HEK293 (cell line): ENCODE data around the gene PPARD.

Experiments
- CTCF ChIP-seq: fragments of 450-650 bp; formaldehyde crosslinking; IDR thresholded peaks from 2 replicates; pipeline ENCODE4 v1.5.1; 2016; ENCODE audit warnings: missing biosample characterization, missing genetic modification characterization
- MZF1 ChIP-seq: fragments of 450-650 bp; formaldehyde crosslinking; IDR thresholded peaks from 2 replicates; pipeline ENCODE4 v1.5.1; 2017; ENCODE audit warnings: missing biosample characterization, missing genetic modification characterization, borderline replicate concordance
- ZNF423 ChIP-seq: fragments of 450-650 bp; formaldehyde crosslinking; IDR thresholded peaks from 2 replicates; pipeline ENCODE4 v1.5.1; 2016; ENCODE audit warnings: missing biosample characterization, missing genetic modification characterization
- ZNF664 ChIP-seq: fragments of 450-650 bp; formaldehyde crosslinking; IDR thresholded peaks from 2 replicates; pipeline ENCODE4 v1.5.1; 2016; ENCODE audit warnings: missing biosample characterization, missing genetic modification characterization

DNA sequence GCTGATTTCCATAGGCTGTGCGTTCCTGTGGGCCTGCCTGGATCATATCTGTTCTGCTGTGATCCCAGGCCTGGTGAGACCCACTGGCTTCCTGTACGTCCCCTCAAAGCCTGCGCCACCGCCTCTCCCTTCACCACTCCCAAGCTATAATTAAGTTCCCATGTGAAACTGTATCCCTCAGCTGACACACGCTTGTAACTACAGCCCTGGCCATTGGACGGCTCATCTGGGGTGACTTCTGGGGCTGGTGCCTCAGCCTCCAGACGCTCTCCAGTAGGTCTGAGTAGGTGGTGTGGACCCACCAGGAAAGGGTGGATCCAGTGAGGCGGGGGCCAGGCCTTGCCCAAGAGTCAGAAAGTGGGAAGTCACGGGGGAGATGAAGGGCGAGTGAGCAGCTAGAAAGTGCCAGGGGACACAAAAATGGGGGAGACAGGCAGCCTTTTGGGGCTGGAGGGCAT, 21.0 kb downstream of the PPARD start:
- TF ChIP-seq MZF1 (tag by site-specific recombination) (no peak; the same call in 1 of the 2 replicates), CTCF (no peak), ZNF423 (tag by site-specific recombination) (no peak), ZNF664 (tag by site-specific recombination) (no peak)
